GM12878 (cell line): ENCODE data around the gene CAMK2G. TPM values are rescaled to one million over a fixed set of nuclear protein-coding genes. Genes with fewer than 3 reads are reported as not detected.

Experiments used
- ATAC-seq: fragments of 200-7000 bp; cut with Tn5 transposase; 3 replicates; pipeline ENCODE4 v1.9.1; 2020; ENCODE audit warnings: mild to moderate bottlenecking, moderate library complexity
- BruUV-seq: library from RNA; stranded (reverse); fragments of 400-500 nt; replicated peaks from 2 replicates; lab custom pipeline; 2021; lab: Mats Ljungman, UMichigan
- CTCF ChIA-PET: fragments of 300-600 bp; sonication (Branson Sonifier 250); formaldehyde crosslinking; extraction: SDS; loops from one replicate; lab custom pipeline; 2021; ENCODE audit warnings: inconsistent platforms; lab: Yijun Ruan, JAX
- POLR2A ChIA-PET: fragments of 350-600 bp; formaldehyde crosslinking; extraction: SDS; loops from one replicate; lab custom pipeline; 2021; ENCODE audit warnings: inconsistent platforms; lab: Charles Lee
- RAD21 ChIA-PET: fragments of 300-600 bp; sonication (Branson Sonifier 250); formaldehyde crosslinking; loops from one replicate; lab custom pipeline; 2023; ENCODE audit warnings: antibody characterized with exemption; ENCODE audit not compliant: unreplicated experiment; lab: Charles Lee
- SMC1A ChIA-PET: fragments of 300-600 bp; sonication (Branson Sonifier 250); formaldehyde crosslinking; loops from one replicate; lab custom pipeline; 2023; ENCODE audit not compliant: unreplicated experiment, uncharacterized antibody; lab: Charles Lee
- DNase-seq: peaks from one replicate; pipeline ENCODE4 v3.0.0-alpha.2; 2011; ENCODE audit warnings: low read depth, low spot score
- FAIRE-seq: peaks from 3 replicates; lab custom pipeline; 2011; peaks lifted over from hg19 to GRCh38; lab: Jason Lieb, UNC
- H2AFZ ChIP-seq: 2 replicates; pipeline ENCODE4 v1.6.0; 2011; ENCODE audit warnings: low read depth, low read length, control low read depth; ENCODE audit not compliant: control insufficient read depth
- H3K27ac ChIP-seq: 2 replicates; pipeline ENCODE4 v1.5.1; 2011; ENCODE audit warnings: control low read depth; ENCODE audit not compliant: control insufficient read depth, insufficient read depth
- H3K27me3 ChIP-seq, 2 experiments: replicated peaks in 1 of 2; 2 replicates each; pipeline versions ENCODE4 v1.6.0 to v1.6.1; 2011; ENCODE audit warnings: low read length in 1 of 2; ENCODE audit not compliant: control insufficient read depth in 2 of 2, insufficient read depth in 2 of 2
- H3K36me3 ChIP-seq, 2 experiments: 2 replicates each; pipeline ENCODE4 v1.5.1; 2011; ENCODE audit warnings: low read length in 1 of 2; ENCODE audit not compliant: control insufficient read depth in 2 of 2, insufficient read depth in 2 of 2
- H3K4me1 ChIP-seq: 2 replicates; pipeline ENCODE4 v1.6.1; 2011; ENCODE audit warnings: mild to moderate bottlenecking, low read length, moderate library complexity, mixed read lengths; ENCODE audit not compliant: control insufficient read depth, insufficient read depth
- H3K4me2 ChIP-seq: 2 replicates; pipeline ENCODE4 v1.6.0; 2011; ENCODE audit warnings: control low read depth; ENCODE audit not compliant: control insufficient read depth, insufficient read depth
- H3K4me3 ChIP-seq: fragments of 200-600 bp; sonication (generic); 2 replicates; pipeline ENCODE4 v1.5.1; 2016
- H3K79me2 ChIP-seq: 2 replicates; pipeline ENCODE4 v1.6.0; 2011; ENCODE audit warnings: low read length; ENCODE audit not compliant: control insufficient read depth, insufficient read depth
- H3K9ac ChIP-seq: 2 replicates; pipeline ENCODE4 v1.8.0; 2011; ENCODE audit warnings: low read length, control low read depth, mixed read lengths; ENCODE audit not compliant: control insufficient read depth, insufficient read depth
- H3K9me3 ChIP-seq: replicated peaks from 3 replicates; pipeline ENCODE4 v1.5.1; 2011; ENCODE audit warnings: mild to moderate bottlenecking, low read length; ENCODE audit not compliant: control insufficient read depth, insufficient read depth
- H4K20me1 ChIP-seq: 2 replicates; pipeline ENCODE4 v1.6.0; 2011; ENCODE audit not compliant: control insufficient read depth, insufficient read depth
- CBX3 ChIP-seq: fragments of 200-600 bp; sonication (generic); IDR thresholded peaks from 2 replicates; pipeline ENCODE4 v1.6.1; 2016; ENCODE audit warnings: low read depth, borderline replicate concordance
- HDAC2 ChIP-seq: fragments of 200-600 bp; sonication (generic); IDR thresholded peaks from 2 replicates; pipeline ENCODE4 v1.6.1; 2017
- HDAC6 ChIP-seq: fragments of 200-600 bp; sonication (generic); IDR thresholded peaks from one replicate; pipeline ENCODE4 v1.8.0; 2017; ENCODE audit warnings: antibody characterized with exemption; ENCODE audit not compliant: unreplicated experiment
- KAT2A ChIP-seq: conservative IDR thresholded peaks from 2 replicates; pipeline ENCODE4 v1.6.1; 2011; ENCODE audit warnings: low read depth, low read length; ENCODE audit not compliant: control insufficient read depth
- KLF5 ChIP-seq: fragments of 450-650 bp; IDR thresholded peaks from 2 replicates; pipeline ENCODE4 v1.6.1; 2014; ENCODE audit warnings: mild to moderate bottlenecking; ENCODE audit not compliant: partially characterized antibody
- MYC ChIP-seq: IDR thresholded peaks from 2 replicates; pipeline ENCODE4 v1.6.1; 2011; ENCODE audit warnings: mild to moderate bottlenecking, low read length, moderate library complexity, inconsistent platforms; ENCODE audit not compliant: insufficient read depth, insufficient replicate concordance, insufficient read length, severe bottlenecking
- POU2F2 ChIP-seq: IDR thresholded peaks from 3 replicates; pipeline ENCODE4 v1.6.1; 2011; ENCODE audit warnings: low read depth, mild to moderate bottlenecking, low read length, borderline replicate concordance
- RBBP5 ChIP-seq: fragments of 200-600 bp; sonication (generic); conservative IDR thresholded peaks from 2 replicates; pipeline ENCODE4 v1.6.1; 2016
- SUZ12 ChIP-seq: fragments of 200-600 bp; sonication (generic); IDR thresholded peaks from one replicate; pipeline ENCODE4 v1.6.1; 2018; ENCODE audit warnings: antibody characterized with exemption, mild to moderate bottlenecking; ENCODE audit not compliant: unreplicated experiment
- TBL1XR1 ChIP-seq: IDR thresholded peaks from 2 replicates; pipeline ENCODE4 v1.6.1; 2012; ENCODE audit warnings: low read depth, low read length, improper control_type of control experiment
- ZNF217 ChIP-seq: fragments of 450-650 bp; IDR thresholded peaks from 2 replicates; pipeline ENCODE4 v1.6.1; 2017; ENCODE audit warnings: antibody characterized with exemption, mild to moderate bottlenecking
- ZSCAN29 ChIP-seq: fragments of 450-650 bp; IDR thresholded peaks from 2 replicates; pipeline ENCODE4 v1.6.1; 2017; ENCODE audit warnings: mild to moderate bottlenecking, moderate library complexity
- WGBS: methylation state at CpG from one replicate; pipeline ENCODE4 v1.1.6; 2016; ENCODE audit warnings: low lambda C conversion rate; ENCODE audit not compliant: insufficient replicate concordance, insufficient coverage; ENCODE audit errors: missing lambda C conversion rate; 5-methylcytosine and 5-hydroxymethylcytosine counted together
- in situ Hi-C: fragments of 300-500 bp; cut with MboI; formaldehyde crosslinking; loops from 9 replicates; pipeline ENCODE4 v1.14.3; 2018; ENCODE audit warnings: mixed read lengths
- intact Hi-C: fragments of 100-400 bp; cut with micrococcal nuclease; formaldehyde crosslinking; loops from one replicate; pipeline ENCODE4 v1.14.2; 2022; ENCODE audit not compliant: unreplicated experiment
- polyA plus RNA-seq, 11 experiments: library from polyadenylated mRNA; depleted of rRNA in 4 of 11; unstranded in 6 of 11; stranded (reverse) in 5 of 11; fragments of >200 nt; fragmentation: Nextera tagmentation in 4 of 11; fragmentation: Illumina TruSeq in 1 of 11; extraction: Ambion mirVana in 4 of 11; extraction: Trizol in 1 of 11; gene quantifications; 1 replicate in 1 of 11; 2 replicates in 10 of 11; pipeline versions ENCODE4 v1.2.1 to v1.2.3, GENCODE V29; 2011 to 2016; ENCODE audit warnings: inconsistent platforms in 2 of 11, missing spikeins in 2 of 11, low read depth in 1 of 11
- total RNA-seq, 4 experiments: library from RNA; depleted of rRNA in 3 of 4; stranded (reverse); fragments of >200 nt in 3 of 4; fragmentation: Illumina TruSeq in 1 of 4; extraction: Trizol in 1 of 4; gene quantifications; 2 replicates each; pipeline versions ENCODE4 v1.2.1 to v1.2.3, GENCODE V29; 2013 to 2021
- TF ChIP-seq, protein P1 (sequence below): IDR thresholded peaks from 2 replicates; pipeline ENCODE4 v1.6.1; 2011; ENCODE audit warnings: borderline replicate concordance, low read depth, mild to moderate bottlenecking, moderate library complexity, low read length; ENCODE audit not compliant: insufficient read depth, poor library complexity, severe bottlenecking

The CAMK2G gene
- total and polyA plus RNA-seq, 10 of the 15 experiments (the other 5 are each of a cell fraction or from before 2014, with no cell fraction given): 5.5 to 24.3 (median 16.9) TPM

DNA sequence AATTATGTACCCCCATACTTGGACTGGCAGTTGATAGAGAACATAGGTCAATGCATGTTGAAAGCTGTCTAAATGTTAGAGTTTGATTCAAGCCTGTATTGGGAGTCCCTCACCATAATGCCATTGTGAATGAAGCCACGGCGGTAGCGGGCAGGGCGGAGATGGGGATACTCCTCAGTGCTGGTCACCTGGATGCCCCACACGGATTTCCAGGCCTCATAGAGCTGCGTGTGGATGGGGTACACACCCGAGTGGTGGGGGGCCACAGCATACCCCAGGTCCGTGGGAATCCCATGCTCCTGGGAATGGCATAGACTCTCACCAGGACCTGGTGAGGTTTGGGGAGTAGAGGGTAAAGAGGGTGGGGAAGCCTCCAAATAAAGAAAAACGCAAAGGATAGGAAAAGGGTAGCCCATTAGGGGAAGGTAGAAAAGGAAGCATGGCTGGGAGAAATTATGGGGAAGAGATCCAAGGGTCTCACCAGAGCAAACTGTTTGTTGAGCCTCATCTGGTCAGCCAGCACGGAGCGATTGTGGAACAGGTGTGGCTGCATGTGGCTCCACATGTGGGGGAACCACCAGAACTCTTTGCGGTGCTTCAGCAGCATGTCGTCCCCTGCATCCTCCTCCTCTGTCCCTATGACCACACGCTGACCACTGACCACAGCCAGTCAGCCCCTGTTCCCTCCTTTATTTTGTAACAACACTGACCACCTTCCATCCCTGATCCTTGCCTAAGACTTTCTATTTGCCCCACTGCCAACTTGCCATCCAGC, 68.0 kb downstream of the CAMK2G start:
- DNase-seq: no peak
- ChIA-PET CTCF (interaction anchor here (0.8 to 4.0 kb wide), 3 partner anchors 19 to 33 kb away, joined by 3 to 19 read pairs (median 3); a partner anchor contains a TSS), SMC1A (interaction anchor here (0.7 to 3.4 kb wide), 6 partner anchors 19 to 73 kb away, joined by 3 to 14 read pairs (median 4); partner anchors contain the start of gene CHCHD1), RAD21 (interaction anchor here (1.0 kb wide), 1 partner anchor 73 kb away, joined by 3 read pairs; no protein-coding TSS in a partner anchor), POLR2A (interaction anchor here (0.9 kb wide), 1 partner anchor 251 kb away, joined by 3 read pairs; no protein-coding TSS in a partner anchor)
- Histone ChIP-seq H4K20me1 (no peaks in the 10 kb centered on the region), H3K9ac (no peak overlapping the region), H3K4me1 (peaks cover 32% of the 10 kb centered on the region), H3K27me3 (no peaks in the 10 kb centered on the region), H3K36me3 (peaks cover 20 to 27% of the 10 kb centered on the region in 2 experiments; a peak in 3 of 4 replicates), H3K27ac (no peak overlapping the region), H3K4me3 (no peak overlapping the region), H3K79me2 (peaks cover 31% of the 10 kb centered on the region), H3K9me3 (no peaks in the 10 kb centered on the region), H3K4me2 (peak overlapping the region; percentile 15; the same call in 1 of the 2 replicates), H2AFZ (no peak overlapping the region)
- BruUV-seq: no TSS peak
- TF ChIP-seq TBL1XR1: no peak
- no peak for TF ChIP-seq ZSCAN29
- in situ Hi-C loops (no loop called here), intact Hi-C loops (no loop called here)
- ATAC-seq: no peak
- FAIRE-seq: no peak
- over 99% methylated on average over 14 of the region's 14 CpGs for WGBS

DNA sequence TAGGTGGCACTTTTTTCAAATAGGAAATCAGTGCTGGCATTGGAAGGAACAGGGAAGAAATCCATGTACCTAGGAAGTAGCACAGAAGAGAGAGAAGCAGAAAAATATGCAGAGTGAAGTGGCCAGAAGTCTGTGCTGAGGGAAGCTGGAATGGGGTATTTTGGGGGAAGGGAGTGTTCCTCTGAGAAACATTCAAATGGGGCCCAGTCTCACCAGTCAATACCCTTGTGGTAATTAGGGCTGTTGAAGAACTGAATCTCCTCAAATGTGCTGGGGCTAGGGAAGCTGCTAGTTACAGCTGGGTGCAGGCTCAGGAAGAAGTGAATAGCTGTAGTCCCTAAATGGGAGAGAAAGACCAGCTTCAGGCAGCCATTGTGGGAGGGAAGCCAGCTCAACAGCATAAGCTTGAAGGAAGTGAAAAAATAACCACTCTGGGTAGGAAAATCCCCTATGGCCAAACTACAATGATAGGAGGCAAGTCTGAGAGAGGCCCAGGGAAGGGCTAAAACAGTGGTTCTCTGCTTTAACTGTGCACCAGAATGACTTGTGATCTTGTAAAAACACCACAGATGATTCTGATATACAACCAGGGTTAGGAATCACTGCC, 70.6 kb downstream of the CAMK2G start:
- Histone ChIP-seq H3K27me3 (no peaks in the 10 kb centered on the region), H3K9ac (peak overlapping the region; percentile 73), H3K4me1 (peaks cover 25% of the 10 kb centered on the region), H3K36me3 (peaks cover 26 to 32% of the 10 kb centered on the region in 2 experiments; a peak in 3 of 4 replicates), H3K9me3 (no peaks in the 10 kb centered on the region), H4K20me1 (no peaks in the 10 kb centered on the region), H3K4me2 (peak overlapping the region; percentile 50), H3K79me2 (peaks cover 13% of the 10 kb centered on the region), H3K4me3 (no peak overlapping the region), H3K27ac (peak overlapping the region; percentile 97), H2AFZ (peak overlapping the region; percentile 64)
- SMC1A ChIA-PET: interaction anchor here (0.6 to 3.4 kb wide), 16 partner anchors 9 to 260 kb away, joined by 3 to 18 read pairs (median 4); partner anchors contain the start of genes CHCHD1 and SEC24C
- ATAC-seq (peak; percentile 95), FAIRE-seq (peak; percentile 99), DNase-seq (peak; percentile 81)
- POLR2A ChIA-PET: interaction anchor here (0.5 to 3.5 kb wide), 15 partner anchors 8 to 758 kb away, joined by 3 to 15 read pairs (median 3); partner anchors contain the start of gene CHCHD1
- in situ Hi-C loops: no loop called here
- RAD21 ChIA-PET: interaction anchor here (0.7 to 2.2 kb wide), 11 partner anchors 12 to 385 kb away, joined by 3 to 21 read pairs (median 3); partner anchors contain the start of genes CHCHD1 and ZSWIM8
- intact Hi-C loops: no loop called here
- CTCF ChIA-PET: interaction anchor here (0.9 to 4.0 kb wide), 7 partner anchors 9 to 197 kb away, joined by 3 to 19 read pairs (median 4); partner anchors contain the start of gene CHCHD1
- BruUV-seq: no TSS peak
- TF ChIP-seq MYC: no peak
- no peak for TF ChIP-seq POU2F2
- no peak for TF ChIP-seq HDAC2
- TF ChIP-seq CBX3: no peak
- TF ChIP-seq HDAC6: no peak
- TF ChIP-seq SUZ12: no peak
- TF ChIP-seq KAT2A: no peak
- TF ChIP-seq ZNF217: no peak
- TF ChIP-seq, protein P1, sequence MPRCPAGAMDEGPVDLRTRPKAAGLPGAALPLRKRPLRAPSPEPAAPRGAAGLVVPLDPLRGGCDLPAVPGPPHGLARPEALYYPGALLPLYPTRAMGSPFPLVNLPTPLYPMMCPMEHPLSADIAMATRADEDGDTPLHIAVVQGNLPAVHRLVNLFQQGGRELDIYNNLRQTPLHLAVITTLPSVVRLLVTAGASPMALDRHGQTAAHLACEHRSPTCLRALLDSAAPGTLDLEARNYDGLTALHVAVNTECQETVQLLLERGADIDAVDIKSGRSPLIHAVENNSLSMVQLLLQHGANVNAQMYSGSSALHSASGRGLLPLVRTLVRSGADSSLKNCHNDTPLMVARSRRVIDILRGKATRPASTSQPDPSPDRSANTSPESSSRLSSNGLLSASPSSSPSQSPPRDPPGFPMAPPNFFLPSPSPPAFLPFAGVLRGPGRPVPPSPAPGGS: no peak
- TF ChIP-seq KLF5: peak; percentile 17
- TF ChIP-seq RBBP5: no peak
